HG03064 (cell line): ENCODE results near the gene SAMD9L.

ENCODE experiments used
- ATAC-seq: cut with Tn5 transposase; IDR thresholded peaks from one replicate; pipeline ENCODE4 v1.9.1; 2021; ENCODE audit warnings: low read depth; ENCODE audit not compliant: unreplicated experiment

The SAMD9L gene

GRCh38 chr7:93148144-93148543, at the start of gene SAMD9L:
Gene SAMD9L (minus strand): TSS chr7:93148385. CDS start chr7:93135971, 12,414 bp downstream.
- peak; percentile 48 for ATAC-seq

- no peak for ATAC-seq
These were observed 48.2 kb upstream of the SAMD9L start for GRCh38 chr7:93196336-93196735.

- ATAC-seq = no peak
These were observed 46.2 kb upstream of the SAMD9L start for GRCh38 chr7:93194386-93194785.

- ATAC-seq = no peak
These were observed 40.9 kb upstream of the SAMD9L start for GRCh38 chr7:93188870-93189634.

GRCh38 chr7:93185303-93186027, 37.3 kb upstream of the SAMD9L start:
- ATAC-seq = no peak

- no peak for ATAC-seq
These were observed 31.0 kb upstream of the SAMD9L start for GRCh38 chr7:93179173-93179572.

- no peak for ATAC-seq
These were observed 30.0 kb upstream of the SAMD9L start for GRCh38 chr7:93178213-93178612.

GRCh38 chr7:93176992-93177580, 28.9 kb upstream of the SAMD9L start:
- ATAC-seq = no peak

- ATAC-seq = no peak
These were observed 27.0 kb upstream of the SAMD9L start for GRCh38 chr7:93175219-93175618.

- no peak for ATAC-seq
These were observed 24.5 kb upstream of the SAMD9L start for GRCh38 chr7:93172683-93173082.

- ATAC-seq = no peak
These were observed 23.5 kb upstream of the SAMD9L start for GRCh38 chr7:93171606-93172226.

GRCh38 chr7:93165447-93165846, 17.3 kb upstream of the SAMD9L start:
- peak; percentile 96 for ATAC-seq

GRCh38 chr7:93164766-93165165, 16.6 kb upstream of the SAMD9L start:
- no peak for ATAC-seq

GRCh38 chr7:93161181-93161762, 13.1 kb upstream of the SAMD9L start:
- ATAC-seq = no peak

- no peak for ATAC-seq
These were observed 12.2 kb upstream of the SAMD9L start for GRCh38 chr7:93160410-93160809.

GRCh38 chr7:93159490-93159889, 11.3 kb upstream of the SAMD9L start:
- no peak for ATAC-seq

GRCh38 chr7:93156884-93157283, 8.7 kb upstream of the SAMD9L start:
- no peak for ATAC-seq

- ATAC-seq = no peak
These were observed 2.1 kb upstream of the SAMD9L start for GRCh38 chr7:93150200-93150835.

GRCh38 chr7:93148727-93149126, 542 bp upstream of the SAMD9L start:
- no peak for ATAC-seq

- ATAC-seq = peak; percentile 79
These were observed 822 bp downstream of the SAMD9L start for GRCh38 chr7:93147363-93147762.
